Neural cell (in vitro differentiated cells): ENCODE data around the gene RHOBTB3. TPM values are rescaled to one million over a fixed set of nuclear protein-coding genes. Genes with fewer than 3 reads are reported as not detected.

Source experiments
- H2AFZ ChIP-seq: fragments of 200-600, 300-800 bp; sonication (generic), shearing (Covaris generic); 2 replicates; pipeline ENCODE4 v1.6.0; 2014; ENCODE audit warnings: low read depth, mild to moderate bottlenecking, antibody characterized with exemption, low read length, moderate library complexity
- H3F3A ChIP-seq: fragments of 200-600 bp; shearing (Covaris generic); 2 replicates; pipeline ENCODE4 v1.6.1; 2016; ENCODE audit warnings: mild to moderate bottlenecking, moderate library complexity, mixed read lengths, antibody characterized with exemption, low read length; ENCODE audit not compliant: insufficient read depth, poor library complexity, severe bottlenecking
- H3K27ac ChIP-seq: fragments of 200-600, 300-800 bp; sonication (generic), shearing (Covaris generic); 2 replicates; pipeline ENCODE4 v1.5.1; 2014; ENCODE audit warnings: mild to moderate bottlenecking, low read length, moderate library complexity
- H3K27me3 ChIP-seq: fragments of 300-800, 200-600 bp; sonication (generic), shearing (Covaris generic); 2 replicates; pipeline ENCODE4 v1.6.0; 2014; ENCODE audit warnings: mild to moderate bottlenecking, low read depth, low read length, moderate library complexity; ENCODE audit not compliant: insufficient read depth
- H3K36me3 ChIP-seq: fragments of 300-800, 200-600 bp; sonication (generic), shearing (Covaris generic); 2 replicates; pipeline ENCODE4 v1.5.1; 2014; ENCODE audit warnings: mild to moderate bottlenecking, antibody characterized with exemption, low read length, moderate library complexity; ENCODE audit not compliant: insufficient read depth
- H3K4me2 ChIP-seq: fragments of 300-800, 200-600 bp; sonication (generic), shearing (Covaris generic); 2 replicates; pipeline ENCODE4 v1.6.0; 2014; ENCODE audit warnings: mild to moderate bottlenecking, low read length
- H3K4me3 ChIP-seq: fragments of 300-800, 200-600 bp; sonication (generic), shearing (Covaris generic); 2 replicates; pipeline ENCODE4 v1.5.1; 2014; ENCODE audit warnings: mild to moderate bottlenecking, low read length, moderate library complexity
- H3K79me2 ChIP-seq: fragments of 200-600 bp; shearing (Covaris generic); replicated peaks from 2 replicates; pipeline ENCODE4 v1.6.0; 2014; ENCODE audit warnings: mild to moderate bottlenecking, low read length, moderate library complexity; ENCODE audit not compliant: insufficient read depth
- H3K9ac ChIP-seq: fragments of 300-800, 200-600 bp; sonication (generic), shearing (Covaris generic); 2 replicates; pipeline ENCODE4 v1.6.1; 2016; ENCODE audit warnings: mild to moderate bottlenecking, low read length, mixed read lengths
- H3K9me2 ChIP-seq: fragments of 200-600 bp; shearing (Covaris generic); 2 replicates; pipeline ENCODE4 v1.6.1; 2016; ENCODE audit warnings: mild to moderate bottlenecking, low read length, mixed read lengths; ENCODE audit not compliant: insufficient read depth
- H3K9me3 ChIP-seq: fragments of 200-600, 300-800 bp; sonication (generic), shearing (Covaris generic); 2 replicates; pipeline ENCODE4 v1.6.1; 2016; ENCODE audit warnings: mild to moderate bottlenecking, mixed run types, low read length, moderate library complexity, mixed read lengths
- H4K20me1 ChIP-seq: fragments of 200-600 bp; shearing (Covaris generic); 2 replicates; pipeline ENCODE4 v1.6.1; 2016; ENCODE audit warnings: mild to moderate bottlenecking, mixed run types; ENCODE audit not compliant: insufficient read depth
- EP300 ChIP-seq: fragments of 450-650 bp; conservative IDR thresholded peaks from 2 replicates; pipeline ENCODE4 v1.6.1; 2014; ENCODE audit warnings: antibody characterized with exemption, mild to moderate bottlenecking, moderate library complexity; ENCODE audit not compliant: poor library complexity, severe bottlenecking
- EZH2 ChIP-seq: fragments of 200-600, 300-800 bp; shearing (Covaris generic), sonication (generic); IDR thresholded peaks from 2 replicates; pipeline ENCODE4 v1.6.1; 2014; ENCODE audit warnings: antibody characterized with exemption, low read length, borderline replicate concordance, mild to moderate bottlenecking; ENCODE audit not compliant: insufficient read depth, poor library complexity, severe bottlenecking
- MXI1 ChIP-seq: fragments of 450-650 bp; conservative IDR thresholded peaks from 2 replicates; pipeline ENCODE4 v1.6.1; 2014; ENCODE audit warnings: antibody characterized with exemption, mild to moderate bottlenecking; ENCODE audit not compliant: poor library complexity, severe bottlenecking
- POLR2AphosphoS5 ChIP-seq: IDR thresholded peaks from 2 replicates; pipeline ENCODE4 v1.6.1; 2012
- RAD21 ChIP-seq: fragments of 450-650 bp; conservative IDR thresholded peaks from 2 replicates; pipeline ENCODE4 v1.6.1; 2014; ENCODE audit warnings: antibody characterized with exemption, mild to moderate bottlenecking, moderate library complexity
- SMC3 ChIP-seq: fragments of 450-650 bp; conservative IDR thresholded peaks from 2 replicates; pipeline ENCODE4 v1.6.1; 2014; ENCODE audit warnings: antibody characterized with exemption, mild to moderate bottlenecking, moderate library complexity; ENCODE audit not compliant: poor library complexity
- TAF1 ChIP-seq: IDR thresholded peaks from 2 replicates; pipeline ENCODE4 v1.6.1; 2012; ENCODE audit warnings: low read depth
- polyA plus RNA-seq: library from polyadenylated mRNA; depleted of rRNA; stranded (reverse); fragments of >200 nt; gene quantifications from 2 replicates; pipeline ENCODE4 v1.2.3, GENCODE V29; 2014
- TF ChIP-seq, protein P1 (sequence below): IDR thresholded peaks from 2 replicates; pipeline ENCODE4 v1.6.1; 2012; ENCODE audit warnings: borderline replicate concordance
- TF ChIP-seq, protein P2 (sequence below): fragments of 450-650 bp; IDR thresholded peaks from 2 replicates; pipeline ENCODE4 v1.5.1; 2014; ENCODE audit warnings: antibody characterized with exemption, mild to moderate bottlenecking, moderate library complexity; ENCODE audit not compliant: poor library complexity, severe bottlenecking

Gene RHOBTB3
- polyA plus RNA-seq, 1 donor from 2014 or later, result 99.4 TPM

DNA sequence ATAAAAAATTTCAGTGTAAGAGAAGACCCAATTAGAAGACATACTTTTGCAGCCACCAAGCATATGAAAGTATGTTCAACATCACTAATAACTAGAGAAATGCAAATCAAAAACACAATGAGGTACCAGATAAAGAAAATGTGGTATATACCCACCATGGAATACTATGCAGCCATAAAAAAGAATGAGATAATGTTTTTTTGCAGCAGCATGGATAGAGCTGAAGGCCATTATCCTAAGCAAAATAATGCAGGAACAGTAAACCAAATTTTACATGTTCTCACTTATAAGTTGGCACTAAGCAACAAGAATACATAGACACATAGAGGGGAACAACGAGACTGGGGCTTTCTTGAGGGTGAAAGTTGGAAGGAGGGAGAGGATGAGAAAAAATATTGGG is 41.5 kb upstream of the RHOBTB3 start:
- no peaks in the 10 kb centered on the region for H3K36me3 ChIP-seq
- no peaks in the 10 kb centered on the region for H3K79me2 ChIP-seq
- no peak overlapping the region for H3K9ac ChIP-seq
- no peak overlapping the region for H2AFZ ChIP-seq
- H3K4me3 ChIP-seq, result no peak overlapping the region
- H3F3A ChIP-seq, result no peaks in the 10 kb centered on the region
- no peak overlapping the region for H3K4me2 ChIP-seq
- no peaks in the 10 kb centered on the region for H3K9me3 ChIP-seq
- H3K27me3 ChIP-seq, result no peaks in the 10 kb centered on the region
- H4K20me1 ChIP-seq, result no peaks in the 10 kb centered on the region
- no peak overlapping the region for H3K27ac ChIP-seq
- TF ChIP-seq, protein P1, sequence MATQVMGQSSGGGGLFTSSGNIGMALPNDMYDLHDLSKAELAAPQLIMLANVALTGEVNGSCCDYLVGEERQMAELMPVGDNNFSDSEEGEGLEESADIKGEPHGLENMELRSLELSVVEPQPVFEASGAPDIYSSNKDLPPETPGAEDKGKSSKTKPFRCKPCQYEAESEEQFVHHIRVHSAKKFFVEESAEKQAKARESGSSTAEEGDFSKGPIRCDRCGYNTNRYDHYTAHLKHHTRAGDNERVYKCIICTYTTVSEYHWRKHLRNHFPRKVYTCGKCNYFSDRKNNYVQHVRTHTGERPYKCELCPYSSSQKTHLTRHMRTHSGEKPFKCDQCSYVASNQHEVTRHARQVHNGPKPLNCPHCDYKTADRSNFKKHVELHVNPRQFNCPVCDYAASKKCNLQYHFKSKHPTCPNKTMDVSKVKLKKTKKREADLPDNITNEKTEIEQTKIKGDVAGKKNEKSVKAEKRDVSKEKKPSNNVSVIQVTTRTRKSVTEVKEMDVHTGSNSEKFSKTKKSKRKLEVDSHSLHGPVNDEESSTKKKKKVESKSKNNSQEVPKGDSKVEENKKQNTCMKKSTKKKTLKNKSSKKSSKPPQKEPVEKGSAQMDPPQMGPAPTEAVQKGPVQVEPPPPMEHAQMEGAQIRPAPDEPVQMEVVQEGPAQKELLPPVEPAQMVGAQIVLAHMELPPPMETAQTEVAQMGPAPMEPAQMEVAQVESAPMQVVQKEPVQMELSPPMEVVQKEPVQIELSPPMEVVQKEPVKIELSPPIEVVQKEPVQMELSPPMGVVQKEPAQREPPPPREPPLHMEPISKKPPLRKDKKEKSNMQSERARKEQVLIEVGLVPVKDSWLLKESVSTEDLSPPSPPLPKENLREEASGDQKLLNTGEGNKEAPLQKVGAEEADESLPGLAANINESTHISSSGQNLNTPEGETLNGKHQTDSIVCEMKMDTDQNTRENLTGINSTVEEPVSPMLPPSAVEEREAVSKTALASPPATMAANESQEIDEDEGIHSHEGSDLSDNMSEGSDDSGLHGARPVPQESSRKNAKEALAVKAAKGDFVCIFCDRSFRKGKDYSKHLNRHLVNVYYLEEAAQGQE, result no peak
- TF ChIP-seq TAF1 (no peak), RAD21 (no peak), SMC3 (no peak), EP300 (no peak), POLR2AphosphoS5 (no peak), MXI1 (no peak), EZH2 (no peak)
- TF ChIP-seq, protein P2, sequence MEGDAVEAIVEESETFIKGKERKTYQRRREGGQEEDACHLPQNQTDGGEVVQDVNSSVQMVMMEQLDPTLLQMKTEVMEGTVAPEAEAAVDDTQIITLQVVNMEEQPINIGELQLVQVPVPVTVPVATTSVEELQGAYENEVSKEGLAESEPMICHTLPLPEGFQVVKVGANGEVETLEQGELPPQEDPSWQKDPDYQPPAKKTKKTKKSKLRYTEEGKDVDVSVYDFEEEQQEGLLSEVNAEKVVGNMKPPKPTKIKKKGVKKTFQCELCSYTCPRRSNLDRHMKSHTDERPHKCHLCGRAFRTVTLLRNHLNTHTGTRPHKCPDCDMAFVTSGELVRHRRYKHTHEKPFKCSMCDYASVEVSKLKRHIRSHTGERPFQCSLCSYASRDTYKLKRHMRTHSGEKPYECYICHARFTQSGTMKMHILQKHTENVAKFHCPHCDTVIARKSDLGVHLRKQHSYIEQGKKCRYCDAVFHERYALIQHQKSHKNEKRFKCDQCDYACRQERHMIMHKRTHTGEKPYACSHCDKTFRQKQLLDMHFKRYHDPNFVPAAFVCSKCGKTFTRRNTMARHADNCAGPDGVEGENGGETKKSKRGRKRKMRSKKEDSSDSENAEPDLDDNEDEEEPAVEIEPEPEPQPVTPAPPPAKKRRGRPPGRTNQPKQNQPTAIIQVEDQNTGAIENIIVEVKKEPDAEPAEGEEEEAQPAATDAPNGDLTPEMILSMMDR, result no peak
- no peaks in the 10 kb centered on the region for H3K9me2 ChIP-seq

DNA sequence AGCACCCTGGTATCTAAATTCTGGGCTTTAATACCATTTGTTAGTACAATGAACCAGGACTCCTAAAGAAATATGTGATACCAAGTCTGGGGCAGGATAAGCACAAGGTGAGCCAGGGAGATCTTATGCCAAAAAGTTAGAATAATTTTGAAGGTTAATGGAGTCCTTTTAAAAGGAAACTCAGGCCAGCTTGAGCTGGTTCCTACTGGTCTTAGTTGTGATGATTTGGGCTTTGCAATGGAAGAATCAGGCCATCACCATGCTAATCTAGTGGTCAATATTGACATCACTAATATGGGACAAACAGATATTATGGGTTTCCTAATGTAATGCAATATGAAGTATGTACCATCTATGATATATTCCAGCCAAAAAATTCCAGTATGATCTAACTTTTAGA is 40.8 kb upstream of the RHOBTB3 start:
- Histone ChIP-seq H2AFZ (no peak overlapping the region), H3K9ac (no peak overlapping the region), H3K79me2 (no peaks in the 10 kb centered on the region), H3K9me3 (no peaks in the 10 kb centered on the region), H3F3A (no peaks in the 10 kb centered on the region), H3K4me3 (no peak overlapping the region), H3K4me2 (no peak overlapping the region), H3K27ac (no peak overlapping the region), H3K9me2 (no peaks in the 10 kb centered on the region), H4K20me1 (no peaks in the 10 kb centered on the region), H3K27me3 (no peaks in the 10 kb centered on the region), H3K36me3 (no peaks in the 10 kb centered on the region)
- TF ChIP-seq EZH2, result no peak
- no peak for TF ChIP-seq SMC3
- no peak for TF ChIP-seq EP300
- no peak for TF ChIP-seq POLR2AphosphoS5
- TF ChIP-seq, protein P2, result no peak
- TF ChIP-seq TAF1, result no peak
- TF ChIP-seq, protein P1, result no peak
- no peak for TF ChIP-seq MXI1
- TF ChIP-seq RAD21, result no peak
